Measurements from ENCODE around the gene NRARP. TPM values are rescaled to one million over a fixed set of nuclear protein-coding genes. Genes with fewer than 3 reads are reported as not detected.

Gene NRARP
- total and polyA plus RNA-seq, 4 donors = 0.48 to 1.3 (median 0.93) TPM; not detected in 1

- H3K9me3 ChIP-seq (ENCODE audit: control insufficient read depth in 4 of 4, low read length in 3 of 4) = no peaks in the 10 kb centered on the region
- H3K4me1 ChIP-seq (ENCODE audit: control insufficient read depth in 4 of 4, insufficient read depth in 4 of 4, low read length in 3 of 4) = peaks cover 2 to 28% (median 15%) of the 10 kb centered on the region in 4 donors
- H3K36me3 ChIP-seq (ENCODE audit: control insufficient read depth in 4 of 4, insufficient read depth in 3 of 4, low read depth in 1 of 4, low read length in 3 of 4) = no peaks in the 10 kb centered on the region
- no peak within 1 kb of the TSS for H3K9ac ChIP-seq (ENCODE audit: low read depth in 1 of 2, low read length in 2 of 2)
- TF ChIP-seq TAF1 (conservative IDR thresholded peaks at IDR 0.05) (no peak), FOXA2 (IDR thresholded peaks at IDR 0.05) (no peak), RXRA (IDR thresholded peaks at IDR 0.05) (no peak), YY1 (IDR thresholded peaks at IDR 0.05) (no peak), ATF3 (IDR thresholded peaks at IDR 0.05) (no peak), JUND (IDR thresholded peaks at IDR 0.05) (no peak), CTCF (IDR thresholded peaks at IDR 0.05; ENCODE audit: low read depth, low read length, missing input control) (no peak), SP1 (IDR thresholded peaks at IDR 0.05) (no peak), MAX (IDR thresholded peaks at IDR 0.05) (no peak), ZBTB33 (IDR thresholded peaks at IDR 0.05) (no peak), RAD21 (IDR thresholded peaks at IDR 0.05) (no peak), GABPA (IDR thresholded peaks at IDR 0.05 in 1 of 2, conservative IDR thresholded peaks at IDR 0.05 in 1 of 2) (no peak), NR2F2 (IDR thresholded peaks at IDR 0.05) (no peak), REST (IDR thresholded peaks at IDR 0.05) (no peak), FOXA1 (IDR thresholded peaks at IDR 0.05) (no peak), HNF4A (conservative IDR thresholded peaks at IDR 0.05) (no peak), EGR1 (IDR thresholded peaks at IDR 0.05; ENCODE audit: low read depth in 2 of 2) (no peak), HNF4G (IDR thresholded peaks at IDR 0.05) (no peak)
- H3K4me3 ChIP-seq (ENCODE audit: low read depth in 1 of 3, low read length in 3 of 3) = no peak within 1 kb of the TSS
- H3K27ac ChIP-seq (ENCODE audit: low read depth in 1 of 2, low read length in 2 of 2) = no peak within 1 kb of the TSS
- DNase-seq (ENCODE audit: low spot score) = no peak
- no peaks in the 10 kb centered on the region for H3K27me3 ChIP-seq (ENCODE audit: control insufficient read depth in 4 of 4, insufficient read depth in 4 of 4, low read length in 3 of 4)
- 88% methylated on average over 4 of the region's 4 CpGs for WGBS
These were observed 50.9 kb downstream of the NRARP start, which contains the start of gene STPG3 for GRCh38 chr9:137251194-137251461. STPG3 (plus strand) TSS chr9:137251286; CDS start chr9:137251287, 1 bp downstream.

Measured in liver (tissue), 9 donors.